NCI-H774 (cell line): ENCODE data around the gene FAM227B.
"Not testable (repeated sequence)": the region's sequence is repeated elsewhere in the genome, so short reads cannot be mapped to it uniquely, and the experiment has no call there.

Source experiments
- DNase-seq: peaks from one replicate; lab custom pipeline; 2025; lab: John Stamatoyannopoulos, UW

The FAM227B gene

GRCh38 chr15:49372366-49372765 lies 248.3 kb downstream of the FAM227B start:
- DNase-seq: no peak

GRCh38 chr15:49370782-49371181 lies 249.8 kb downstream of the FAM227B start:
- DNase-seq: no peak

- no peak for DNase-seq
Measured at GRCh38 chr15:49366496-49366895, 254.1 kb downstream of the FAM227B start.

GRCh38 chr15:49361370-49361769 lies 259.2 kb downstream of the FAM227B start:
- no peak for DNase-seq

- not testable (repeated sequence) for DNase-seq
Measured at GRCh38 chr15:49354439-49354838, 266.2 kb downstream of the FAM227B start.

- DNase-seq: no peak
Measured at GRCh38 chr15:49343546-49343945, 277.1 kb downstream of the FAM227B start.

- DNase-seq: no peak
Measured at GRCh38 chr15:49339656-49340055, 281.0 kb downstream of the FAM227B start.

GRCh38 chr15:49331951-49332350 lies 288.7 kb downstream of the FAM227B start:
- DNase-seq: no peak

GRCh38 chr15:49331442-49331841 lies 289.2 kb downstream of the FAM227B start:
- DNase-seq: no peak

- no peak for DNase-seq
Measured at GRCh38 chr15:49330166-49330565, 290.5 kb downstream of the FAM227B start.

GRCh38 chr15:49328941-49329340 lies 291.7 kb downstream of the FAM227B start:
- DNase-seq: no peak

- no peak for DNase-seq
Measured at GRCh38 chr15:49327927-49328326, 292.7 kb downstream of the FAM227B start.

- DNase-seq: no peak
Measured at GRCh38 chr15:49323207-49323606, 297.4 kb downstream of the FAM227B start.

GRCh38 chr15:49320351-49320750 lies 300.3 kb downstream of the FAM227B start:
- no peak for DNase-seq

GRCh38 chr15:49315391-49315823 lies 305.2 kb downstream of the FAM227B start:
- DNase-seq: no peak

GRCh38 chr15:49314716-49315115 lies 305.9 kb downstream of the FAM227B start:
- no peak for DNase-seq

GRCh38 chr15:49313650-49314049 lies 307.0 kb downstream of the FAM227B start:
- DNase-seq: no peak

GRCh38 chr15:49309889-49310288 lies 310.7 kb downstream of the FAM227B start:
- no peak for DNase-seq

GRCh38 chr15:49308686-49309085 lies 311.9 kb downstream of the FAM227B start:
- no peak for DNase-seq

GRCh38 chr15:49306551-49306950 lies 314.1 kb downstream of the FAM227B start:
- DNase-seq: no peak

GRCh38 chr15:49303003-49303402 lies 317.6 kb downstream of the FAM227B start:
- no peak for DNase-seq

GRCh38 chr15:49301562-49301961 lies 319.1 kb downstream of the FAM227B start:
- no peak for DNase-seq

- DNase-seq: no peak
Measured at GRCh38 chr15:49300856-49301255, 319.8 kb downstream of the FAM227B start.

GRCh38 chr15:49297584-49297983 lies 323.0 kb downstream of the FAM227B start:
- DNase-seq: no peak

GRCh38 chr15:49296258-49296657 lies 324.4 kb downstream of the FAM227B start:
- no peak for DNase-seq
